ENCODE measurements around the gene UIMC1. TPM values are rescaled to one million over a fixed set of nuclear protein-coding genes. Genes with fewer than 3 reads are reported as not detected.
"Not testable (repeated sequence)": the region's sequence is repeated elsewhere in the genome, so short reads cannot be mapped to it uniquely, and the experiment has no call there.

Gene UIMC1
- total RNA-seq, 1 donor from 2014 or later: 39.1 TPM

DNA sequence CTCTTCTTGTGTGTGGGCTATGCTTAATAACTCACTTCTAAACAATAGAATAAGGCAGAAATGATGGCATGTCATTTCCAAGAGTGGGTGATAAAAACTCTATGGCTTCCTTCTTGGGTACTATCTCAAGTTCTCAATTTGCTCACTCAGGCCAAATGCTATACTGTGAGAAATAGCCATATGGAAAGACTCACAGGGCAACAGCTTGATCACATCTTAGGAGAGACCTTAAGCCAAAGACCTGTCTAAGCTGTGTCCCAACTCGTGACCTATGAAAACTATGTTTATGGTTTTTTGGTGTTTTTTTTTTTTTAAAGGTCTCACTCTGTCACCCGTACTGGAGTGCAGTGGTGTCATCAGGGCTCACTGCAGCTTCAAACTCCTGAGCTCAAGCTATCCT, 2.1 kb upstream of the UIMC1 start:
- Mint-ChIP-seq H3K4me1 (ENCODE audit: unreplicated experiment) (peaks cover 14% of the 10 kb centered on the region), H3K27ac (no peak overlapping the region), H3K27me3 (no peaks in the 10 kb centered on the region), H3K9me3 (no peaks in the 10 kb centered on the region), H3K36me3 (peaks cover 5% of the 10 kb centered on the region), H3K4me3 (no peak overlapping the region)
- no peak for DNase-seq (ENCODE audit: extremely low spot score, unreplicated experiment)
- TF ChIP-seq, protein P1, sequence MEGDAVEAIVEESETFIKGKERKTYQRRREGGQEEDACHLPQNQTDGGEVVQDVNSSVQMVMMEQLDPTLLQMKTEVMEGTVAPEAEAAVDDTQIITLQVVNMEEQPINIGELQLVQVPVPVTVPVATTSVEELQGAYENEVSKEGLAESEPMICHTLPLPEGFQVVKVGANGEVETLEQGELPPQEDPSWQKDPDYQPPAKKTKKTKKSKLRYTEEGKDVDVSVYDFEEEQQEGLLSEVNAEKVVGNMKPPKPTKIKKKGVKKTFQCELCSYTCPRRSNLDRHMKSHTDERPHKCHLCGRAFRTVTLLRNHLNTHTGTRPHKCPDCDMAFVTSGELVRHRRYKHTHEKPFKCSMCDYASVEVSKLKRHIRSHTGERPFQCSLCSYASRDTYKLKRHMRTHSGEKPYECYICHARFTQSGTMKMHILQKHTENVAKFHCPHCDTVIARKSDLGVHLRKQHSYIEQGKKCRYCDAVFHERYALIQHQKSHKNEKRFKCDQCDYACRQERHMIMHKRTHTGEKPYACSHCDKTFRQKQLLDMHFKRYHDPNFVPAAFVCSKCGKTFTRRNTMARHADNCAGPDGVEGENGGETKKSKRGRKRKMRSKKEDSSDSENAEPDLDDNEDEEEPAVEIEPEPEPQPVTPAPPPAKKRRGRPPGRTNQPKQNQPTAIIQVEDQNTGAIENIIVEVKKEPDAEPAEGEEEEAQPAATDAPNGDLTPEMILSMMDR (conservative IDR thresholded peaks at IDR 0.05): no peak

DNA sequence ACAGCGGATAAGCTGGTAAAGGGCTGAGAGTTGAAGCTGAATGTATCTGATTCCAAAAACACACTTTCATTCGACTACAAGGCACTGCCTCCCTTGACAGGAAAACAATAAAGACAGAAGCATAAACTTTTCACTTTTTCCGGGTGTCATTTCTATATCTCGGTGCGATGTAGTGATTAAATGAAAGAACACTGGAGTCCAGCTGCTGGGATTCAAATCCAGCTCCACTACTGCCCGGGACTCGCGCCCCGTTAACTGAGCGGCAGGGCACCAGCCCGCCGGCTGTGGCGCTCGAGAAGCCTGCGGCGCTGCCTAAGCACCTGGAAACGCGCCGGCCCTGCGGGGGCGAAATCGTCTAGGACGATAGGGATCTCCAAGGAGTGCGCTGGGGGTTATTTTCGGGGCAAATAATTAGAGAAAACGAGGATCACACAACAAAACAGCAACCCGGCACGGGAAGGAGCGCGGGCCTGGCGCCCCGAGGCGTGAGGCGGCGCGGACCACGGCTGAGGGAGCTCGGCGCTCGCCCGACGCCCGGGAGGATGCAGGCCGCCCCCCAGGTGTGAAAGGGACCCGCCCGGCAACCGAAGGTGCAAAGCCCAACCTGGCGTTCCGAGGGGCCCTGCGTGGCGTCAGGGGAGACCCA, 837 bp downstream of the UIMC1 start:
- Mint-ChIP-seq H3K36me3 (peaks cover 10% of the 10 kb centered on the region), H3K4me3 (peak overlapping the region; percentile 95), H3K9me3 (no peaks in the 10 kb centered on the region), H3K4me1 (ENCODE audit: unreplicated experiment) (peaks cover 18% of the 10 kb centered on the region), H3K27ac (peak overlapping the region; percentile 94), H3K27me3 (no peaks in the 10 kb centered on the region)
- peak; percentile 77 for DNase-seq (ENCODE audit: extremely low spot score, unreplicated experiment)
- TF ChIP-seq, protein P1 (conservative IDR thresholded peaks at IDR 0.05): peak; percentile 62

DNA sequence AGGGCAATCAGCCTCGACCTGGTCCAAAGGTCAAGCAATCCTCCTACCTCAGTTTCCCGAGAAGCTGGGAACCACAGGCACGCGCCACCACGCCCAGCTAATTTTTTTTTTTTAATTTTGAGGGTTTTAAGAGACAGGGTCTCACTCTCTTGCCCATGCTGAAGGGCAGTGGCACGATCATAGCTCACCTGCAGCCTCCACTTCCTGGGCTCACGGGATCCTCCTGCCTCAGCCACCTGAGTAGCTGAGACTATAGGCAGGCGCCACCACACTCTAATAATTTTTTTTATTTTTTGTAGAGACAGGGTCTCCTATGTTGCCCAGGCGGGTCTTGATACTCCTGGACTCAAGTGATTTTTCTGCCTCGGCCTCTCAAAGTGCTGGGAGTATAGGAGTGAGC, 1.6 kb downstream of the UIMC1 start:
- peak overlapping the region; percentile 94 for H3K27ac Mint-ChIP-seq
- H3K4me3 Mint-ChIP-seq: peak overlapping the region; percentile 95
- peaks cover 10% of the 10 kb centered on the region for H3K36me3 Mint-ChIP-seq
- no peaks in the 10 kb centered on the region for H3K9me3 Mint-ChIP-seq
- H3K4me1 Mint-ChIP-seq (ENCODE audit: unreplicated experiment): peaks cover 18% of the 10 kb centered on the region
- DNase-seq (ENCODE audit: extremely low spot score, unreplicated experiment): no peak
- H3K27me3 Mint-ChIP-seq: no peaks in the 10 kb centered on the region
- TF ChIP-seq, protein P1 (conservative IDR thresholded peaks at IDR 0.05): no peak

DNA sequence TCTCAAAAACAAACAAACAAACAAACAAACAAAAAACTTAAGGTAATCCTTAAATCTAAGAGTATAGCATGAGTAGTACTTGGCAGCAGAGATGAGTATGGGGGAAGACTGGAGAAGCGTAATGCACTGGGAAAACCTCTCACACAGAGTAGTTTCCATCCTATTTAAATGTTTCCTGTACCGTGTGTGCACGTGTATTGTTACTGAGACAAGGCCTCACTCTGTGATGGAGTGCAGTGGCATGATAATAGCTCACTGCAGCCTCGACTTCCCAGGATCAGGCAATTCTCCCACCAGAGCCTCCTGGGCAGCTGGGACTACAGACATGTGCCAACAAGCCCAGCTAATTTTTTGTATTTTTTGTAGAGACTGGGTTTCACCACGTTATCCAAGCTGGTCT, 2.9 kb downstream of the UIMC1 start:
- DNase-seq (ENCODE audit: extremely low spot score, unreplicated experiment): no peak
- no peaks in the 10 kb centered on the region for H3K9me3 Mint-ChIP-seq
- TF ChIP-seq, protein P1 (conservative IDR thresholded peaks at IDR 0.05): no peak
- H3K27ac Mint-ChIP-seq: peak overlapping the region; percentile 18
- no peaks in the 10 kb centered on the region for H3K27me3 Mint-ChIP-seq
- H3K36me3 Mint-ChIP-seq: peaks cover 13% of the 10 kb centered on the region
- H3K4me1 Mint-ChIP-seq (ENCODE audit: unreplicated experiment): peaks cover 18% of the 10 kb centered on the region
- peak overlapping the region; percentile 69 for H3K4me3 Mint-ChIP-seq

DNA sequence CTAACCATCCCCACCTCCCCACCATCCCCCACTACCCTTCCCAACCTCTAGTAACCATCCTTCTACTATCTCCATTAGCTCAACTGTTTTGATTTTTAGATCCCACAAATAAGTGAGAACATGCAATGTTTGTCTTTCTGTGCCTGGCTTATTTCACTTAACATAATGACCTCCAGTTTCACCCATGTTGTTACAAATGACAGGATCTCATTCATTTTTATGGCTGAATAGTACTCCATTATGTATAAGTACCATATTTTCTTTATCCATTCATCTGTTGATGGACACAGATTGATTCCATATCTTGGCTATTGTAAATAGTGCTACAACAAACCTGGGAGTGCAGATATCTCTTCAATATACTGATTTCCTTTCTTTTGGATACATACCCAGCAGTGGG, 7.1 kb downstream of the UIMC1 start:
- H3K27me3 Mint-ChIP-seq; H3K4me3 Mint-ChIP-seq; DNase-seq (ENCODE audit: extremely low spot score, unreplicated experiment); H3K9me3 Mint-ChIP-seq; H3K27ac Mint-ChIP-seq: not testable (repeated sequence)
- peaks cover 28% of the 10 kb centered on the region for H3K4me1 Mint-ChIP-seq (ENCODE audit: unreplicated experiment)
- peaks cover 22% of the 10 kb centered on the region for H3K36me3 Mint-ChIP-seq

DNA sequence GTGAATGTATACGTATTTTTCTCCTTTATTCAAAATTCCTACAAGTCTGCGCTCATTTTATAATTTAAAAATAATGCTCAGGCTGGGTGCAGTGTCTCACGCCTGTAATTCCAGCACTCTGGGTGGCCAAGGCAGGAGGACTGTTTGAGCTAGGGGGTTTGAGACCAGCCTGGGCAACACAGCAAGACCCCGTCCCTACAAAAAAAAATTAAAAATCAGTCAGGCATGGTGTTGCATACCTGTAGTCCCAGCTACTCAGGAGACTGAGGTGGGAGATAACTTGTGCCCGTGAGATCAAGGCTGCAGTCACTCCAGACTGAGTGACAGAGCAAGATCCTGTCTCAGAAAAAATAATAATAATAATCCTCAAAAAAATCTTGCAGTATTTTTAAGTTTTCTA, 7.8 kb downstream of the UIMC1 start:
- Mint-ChIP-seq H3K27ac (no peak overlapping the region), H3K27me3 (no peaks in the 10 kb centered on the region), H3K4me1 (ENCODE audit: unreplicated experiment) (peaks cover 21% of the 10 kb centered on the region), H3K4me3 (no peak overlapping the region), H3K36me3 (peaks cover 24% of the 10 kb centered on the region), H3K9me3 (peaks cover 11% of the 10 kb centered on the region)
- no peak for DNase-seq (ENCODE audit: extremely low spot score, unreplicated experiment)
- TF ChIP-seq, protein P1 (conservative IDR thresholded peaks at IDR 0.05): no peak

Measured in type B pancreatic cell (in vitro differentiated cells).